ENCODE results near the gene MT1G. TPM values are rescaled to one million over a fixed set of nuclear protein-coding genes. Genes with fewer than 3 reads are reported as not detected.

MT1G gene
- total and polyA plus RNA-seq, 12 donors = 3.7 to 146 (median 14.1) TPM; not detected in 1

GRCh38 chr16:56690420-56691122, 22.7 kb upstream of the MT1G start:
- Histone ChIP-seq H3K36me3 (replicated peaks in 1 of 2) (no peaks in the 10 kb centered on the region), H3K4me3 (no peak overlapping the region), H3K4me1 (replicated peaks in 1 of 2) (no peaks in the 10 kb centered on the region), H3K27me3 (no peaks in the 10 kb centered on the region), H3K27ac (no peak overlapping the region), H3K9me3 (replicated peaks in 1 of 3) (no peaks in the 10 kb centered on the region)
- 64 to 86% (median 78%) methylated on average over 2 to 4 of the region's 4 CpGs for WGBS, 4 donors
- no peak for TF ChIP-seq CTCF (IDR thresholded peaks at IDR 0.05)
- no peak for TF ChIP-seq POLR2A (IDR thresholded peaks at IDR 0.05)
- no peak for DNase-seq
- intact Hi-C loops (cut with DNase I) = no loop called here

GRCh38 chr16:56689171-56689570, 21.3 kb upstream of the MT1G start:
- Histone ChIP-seq H3K27me3 (no peaks in the 10 kb centered on the region), H3K9me3 (replicated peaks in 1 of 3) (no peaks in the 10 kb centered on the region), H3K36me3 (replicated peaks in 1 of 2) (no peaks in the 10 kb centered on the region), H3K4me1 (replicated peaks in 1 of 2) (no peaks in the 10 kb centered on the region), H3K4me3 (no peak overlapping the region), H3K27ac (no peak overlapping the region)
- TF ChIP-seq POLR2A (IDR thresholded peaks at IDR 0.05) (no peak), CTCF (IDR thresholded peaks at IDR 0.05) (no peak)
- intact Hi-C loops (cut with DNase I) = loop anchor here in 1 of 2 donors (5.0 kb wide), 1 partner anchor 87 kb away; no protein-coding TSS in a partner anchor
- no peak for DNase-seq
- whole genome bisulfite sequencing, 4 donors = 77 to 91% (median 84%) methylated on average over 3 of the region's 3 CpGs

GRCh38 chr16:56688762-56689161, 20.9 kb upstream of the MT1G start:
- no peak for DNase-seq

GRCh38 chr16:56686758-56687157, 18.9 kb upstream of the MT1G start:
- H3K4me1 ChIP-seq (replicated peaks in 1 of 2) = peaks cover 15 to 16% of the 10 kb centered on the region in 2 donors
- H3K4me3 ChIP-seq = no peak overlapping the region
- H3K9me3 ChIP-seq (replicated peaks in 1 of 3) = no peaks in the 10 kb centered on the region
- intact Hi-C loops (cut with DNase I) = loop anchor here in 1 of 2 donors (5.0 kb wide), 1 partner anchor 84 kb away; no protein-coding TSS in a partner anchor
- DNase-seq = no peak
- H3K27ac ChIP-seq = no peak overlapping the region
- no peaks in the 10 kb centered on the region for H3K27me3 ChIP-seq
- no peaks in the 10 kb centered on the region for H3K36me3 ChIP-seq (replicated peaks in 1 of 2)
- WGBS, 4 donors = 89 to 97% (median 93%) methylated on average over 7 of the region's 7 CpGs
- TF ChIP-seq CTCF (IDR thresholded peaks at IDR 0.05) = no peak
- no peak for TF ChIP-seq POLR2A (IDR thresholded peaks at IDR 0.05)

More at GRCh38 chr16:56688762-56689161, 20.9 kb upstream of the MT1G start:
- H3K4me3 ChIP-seq = no peak overlapping the region
- WGBS, 4 donors = 29 to 57% (median 56%) methylated on average over 1 of the region's 1 CpG; no CpG with 5 or more reads in 1 of the 4 donors
- intact Hi-C loops (cut with DNase I) = loop anchor here in 1 of 2 donors (5.0 kb wide), 1 partner anchor 86 kb away; no protein-coding TSS in a partner anchor
- H3K9me3 ChIP-seq (replicated peaks in 1 of 3) = no peaks in the 10 kb centered on the region
- no peak overlapping the region for H3K27ac ChIP-seq
- peaks cover 2% of the 10 kb centered on the region in 2 donors for H3K4me1 ChIP-seq (replicated peaks in 1 of 2)
- TF ChIP-seq CTCF (IDR thresholded peaks at IDR 0.05) (no peak), POLR2A (IDR thresholded peaks at IDR 0.05) (no peak)
- no peaks in the 10 kb centered on the region for H3K36me3 ChIP-seq (replicated peaks in 1 of 2)
- no peaks in the 10 kb centered on the region for H3K27me3 ChIP-seq

Data from adrenal gland (tissue), 12 donors.